PC-3 (cell line): Measurements from ENCODE around the gene MRPL24. TPM values are rescaled to one million over a fixed set of nuclear protein-coding genes. Genes with fewer than 3 reads are reported as not detected.

ENCODE experiments used
- ATAC-seq: fragments of 200-7000 bp; cut with Tn5 transposase; 2 replicates; pipeline ENCODE4 v1.9.1; 2020; ENCODE audit warnings: mild to moderate bottlenecking, moderate library complexity
- BruUV-seq: library from RNA; stranded (reverse); fragments of 400-500 nt; replicated peaks from 2 replicates; lab custom pipeline; 2021; lab: Mats Ljungman, UMichigan
- CTCF ChIA-PET: fragments of 300-600 bp; sonication (Branson Sonifier 250); formaldehyde crosslinking; loops from one replicate; lab custom pipeline; 2022; ENCODE audit warnings: antibody characterized with exemption; lab: Charles Lee
- POLR2A ChIA-PET: fragments of 300-600 bp; sonication (Branson Sonifier 250); formaldehyde crosslinking; loops from one replicate; lab custom pipeline; 2022; ENCODE audit warnings: antibody characterized with exemption; ENCODE audit not compliant: unreplicated experiment; lab: Charles Lee
- DNase-seq: peaks from one replicate; pipeline ENCODE4 v3.0.0-alpha.2; 2015
- H2AFZ ChIP-seq: fragments of 300-600 bp; sonication (generic); 2 replicates; pipeline ENCODE4 v1.6.0; 2016; ENCODE audit warnings: antibody characterized with exemption, low read length
- H3F3A ChIP-seq: fragments of 300-600 bp; sonication (generic); one replicate; pipeline ENCODE4 v1.6.0; 2017; ENCODE audit warnings: antibody characterized with exemption, low read length, control low read depth, mild to moderate bottlenecking; ENCODE audit not compliant: unreplicated experiment
- H3K27ac ChIP-seq: fragments of 300-600 bp; sonication (generic); 2 replicates; pipeline ENCODE4 v1.5.1; 2016; ENCODE audit warnings: mild to moderate bottlenecking, low read length
- H3K27me3 ChIP-seq: fragments of 300-600 bp; sonication (generic); 2 replicates; pipeline ENCODE4 v1.6.1; 2016; ENCODE audit warnings: low read length, mixed read lengths
- H3K36me3 ChIP-seq: fragments of 300-600 bp; sonication (generic); 2 replicates; pipeline ENCODE4 v1.6.1; 2016; ENCODE audit warnings: low read depth, mixed run types, low read length, mixed read lengths
- H3K4me1 ChIP-seq: fragments of 300-600 bp; sonication (generic); 2 replicates; pipeline ENCODE4 v1.5.1; 2016; ENCODE audit warnings: low read length; ENCODE audit not compliant: insufficient read depth
- H3K4me2 ChIP-seq: fragments of 300-600 bp; sonication (generic); 2 replicates; pipeline ENCODE4 v1.6.0; 2016; ENCODE audit warnings: low read length
- H3K4me3 ChIP-seq: fragments of 300-600 bp; sonication (generic); 2 replicates; pipeline ENCODE4 v1.5.1; 2016; ENCODE audit warnings: mild to moderate bottlenecking, low read length, mixed read lengths
- H3K79me2 ChIP-seq: fragments of 300-600 bp; sonication (generic); 2 replicates; pipeline ENCODE4 v1.6.1; 2017; ENCODE audit warnings: low read length, mixed read lengths
- H3K9ac ChIP-seq: fragments of 300-600 bp; sonication (generic); 2 replicates; pipeline ENCODE4 v1.6.0; 2016; ENCODE audit warnings: mild to moderate bottlenecking, low read length
- H3K9me2 ChIP-seq: fragments of 300-600 bp; sonication (generic); replicated peaks from 2 replicates; pipeline ENCODE4 v1.6.1; 2016; ENCODE audit warnings: mixed run types, low read length, mixed read lengths
- H3K9me3 ChIP-seq: fragments of 300-600 bp; sonication (generic); 2 replicates; pipeline ENCODE4 v1.6.1; 2016; ENCODE audit warnings: low read length, mixed read lengths
- H4K20me1 ChIP-seq: fragments of 300-600 bp; sonication (generic); 2 replicates; pipeline ENCODE4 v1.6.1; 2016; ENCODE audit warnings: low read length, mixed read lengths
- EZH2 ChIP-seq: fragments of 300-600 bp; sonication (generic); IDR thresholded peaks from one replicate; pipeline ENCODE4 v1.6.1; 2017; ENCODE audit warnings: antibody characterized with exemption, mild to moderate bottlenecking, low read length; ENCODE audit not compliant: unreplicated experiment
- EZH2phosphoT487 ChIP-seq: fragments of 300-600 bp; sonication (generic); IDR thresholded peaks from 2 replicates; pipeline ENCODE4 v1.6.1; 2018; ENCODE audit warnings: mild to moderate bottlenecking, antibody characterized with exemption, low read length, borderline replicate concordance
- intact Hi-C: fragments of 100-400 bp; cut with micrococcal nuclease; formaldehyde crosslinking; loops from 2 replicates; pipeline ENCODE4 v1.9.0; 2023
- total RNA-seq: library from RNA; depleted of rRNA; stranded (reverse); fragments of >200 nt; gene quantifications from 2 replicates; pipeline ENCODE4 v1.2.3, GENCODE V29; 2014
- TF ChIP-seq, protein P1 (sequence below): fragments of 300-600 bp; sonication (generic); conservative IDR thresholded peaks from 2 replicates; pipeline ENCODE4 v1.5.1; 2017; ENCODE audit warnings: antibody characterized with exemption, low read depth, mild to moderate bottlenecking, low read length

Gene MRPL24
- total RNA-seq, 1 experiment from 2014 or later, result 275 TPM

DNA sequence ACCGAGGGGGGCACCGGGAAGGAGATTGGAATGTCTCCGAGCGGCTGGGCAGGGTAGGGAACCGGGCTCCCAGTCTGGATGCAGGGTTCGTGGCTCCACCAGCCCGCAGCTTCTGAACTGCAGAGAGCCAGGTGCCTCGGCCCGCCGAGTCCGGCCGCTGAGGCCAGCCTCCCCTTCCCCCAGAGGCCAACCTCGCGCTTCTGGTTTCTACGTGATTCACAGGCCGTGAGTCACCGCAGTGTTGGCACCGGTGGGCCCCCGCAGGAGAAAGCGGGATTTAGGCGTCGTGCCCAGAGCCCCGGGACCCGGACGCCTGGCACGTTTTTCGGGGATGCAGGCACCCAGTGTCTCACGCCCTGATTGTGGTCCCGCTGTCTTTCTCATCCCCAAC is 36.0 kb downstream of the MRPL24 start:
- Histone ChIP-seq H3K4me2 (peak overlapping the region; percentile 98), H3K9me2 (no peaks in the 10 kb centered on the region), H3K4me1 (peaks cover 50% of the 10 kb centered on the region), H3K36me3 (no peaks in the 10 kb centered on the region; the same call in 1 of the 2 replicates), H3K9ac (peak overlapping the region; percentile 63), H3K9me3 (no peaks in the 10 kb centered on the region), H3K79me2 (peaks cover 17% of the 10 kb centered on the region), H4K20me1 (no peaks in the 10 kb centered on the region), H3F3A (no peaks in the 10 kb centered on the region), H3K27ac (peak overlapping the region; percentile 48), H2AFZ (peak overlapping the region; percentile 83), H3K4me3 (peak overlapping the region; percentile 71), H3K27me3 (no peaks in the 10 kb centered on the region)
- BruUV-seq, result TSS peak; percentile 57
- DNase-seq (peak; percentile 93), ATAC-seq (peak; percentile 42)
- ChIA-PET CTCF (interaction anchor here (0.7 to 3.7 kb wide), 2 partner anchors 15 to 111 kb away, joined by 3 to 84 read pairs; no protein-coding TSS in a partner anchor), POLR2A (interaction anchor here (0.6 to 0.7 kb wide), 2 partner anchors 28 to 43 kb away, joined by 3 to 4 read pairs; no protein-coding TSS in a partner anchor)
- intact Hi-C loops, result loop anchor here (1.0 kb wide), 1 partner anchor 16 kb away; no protein-coding TSS in a partner anchor
- TF ChIP-seq EZH2 (no peak), EZH2phosphoT487 (no peak)
- TF ChIP-seq, protein P1, sequence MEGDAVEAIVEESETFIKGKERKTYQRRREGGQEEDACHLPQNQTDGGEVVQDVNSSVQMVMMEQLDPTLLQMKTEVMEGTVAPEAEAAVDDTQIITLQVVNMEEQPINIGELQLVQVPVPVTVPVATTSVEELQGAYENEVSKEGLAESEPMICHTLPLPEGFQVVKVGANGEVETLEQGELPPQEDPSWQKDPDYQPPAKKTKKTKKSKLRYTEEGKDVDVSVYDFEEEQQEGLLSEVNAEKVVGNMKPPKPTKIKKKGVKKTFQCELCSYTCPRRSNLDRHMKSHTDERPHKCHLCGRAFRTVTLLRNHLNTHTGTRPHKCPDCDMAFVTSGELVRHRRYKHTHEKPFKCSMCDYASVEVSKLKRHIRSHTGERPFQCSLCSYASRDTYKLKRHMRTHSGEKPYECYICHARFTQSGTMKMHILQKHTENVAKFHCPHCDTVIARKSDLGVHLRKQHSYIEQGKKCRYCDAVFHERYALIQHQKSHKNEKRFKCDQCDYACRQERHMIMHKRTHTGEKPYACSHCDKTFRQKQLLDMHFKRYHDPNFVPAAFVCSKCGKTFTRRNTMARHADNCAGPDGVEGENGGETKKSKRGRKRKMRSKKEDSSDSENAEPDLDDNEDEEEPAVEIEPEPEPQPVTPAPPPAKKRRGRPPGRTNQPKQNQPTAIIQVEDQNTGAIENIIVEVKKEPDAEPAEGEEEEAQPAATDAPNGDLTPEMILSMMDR, result no peak

DNA sequence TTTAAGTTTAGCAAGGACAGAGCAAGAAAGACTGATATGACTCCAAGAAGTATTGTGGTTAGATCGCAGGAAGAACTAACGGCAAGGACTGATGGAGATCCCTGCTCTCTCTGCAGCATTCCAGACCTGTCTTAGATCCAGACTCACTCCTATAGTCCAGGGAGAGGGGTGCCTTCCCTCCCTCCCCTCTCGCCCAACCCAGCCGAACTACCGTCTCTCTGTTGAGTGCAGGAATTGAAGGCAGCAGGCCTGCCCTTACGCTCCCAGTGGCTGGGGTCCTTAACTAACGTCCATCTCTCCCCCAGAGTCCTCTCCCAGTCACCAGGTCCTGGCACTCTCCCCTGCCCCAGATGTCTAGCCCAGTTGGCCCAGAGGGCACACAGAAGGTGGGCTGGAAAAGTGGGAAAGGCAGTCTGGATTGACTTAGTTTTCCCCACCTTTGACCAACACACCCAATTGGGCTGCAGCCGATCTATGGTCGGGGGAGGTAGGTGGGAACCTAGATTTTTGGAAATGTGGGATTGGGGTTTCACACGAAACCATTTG is 36.6 kb downstream of the MRPL24 start:
- no peak for TF ChIP-seq EZH2
- no peak for TF ChIP-seq EZH2phosphoT487
- TF ChIP-seq, protein P1, result no peak
- Histone ChIP-seq H3K9me2 (no peaks in the 10 kb centered on the region), H3K4me1 (peaks cover 43% of the 10 kb centered on the region), H3K9ac (peak overlapping the region; percentile 63), H3K27ac (0 out of 2 replicates have a peak overlapping the region, but pooled peaks have one; percentile 48), H3K9me3 (no peaks in the 10 kb centered on the region), H3K27me3 (no peaks in the 10 kb centered on the region), H3K36me3 (no peaks in the 10 kb centered on the region; the same call in 1 of the 2 replicates), H4K20me1 (no peaks in the 10 kb centered on the region), H3K4me3 (peak overlapping the region; percentile 71), H3K4me2 (peak overlapping the region; percentile 98), H2AFZ (peak overlapping the region; percentile 83; the same call in 1 of the 2 replicates), H3K79me2 (peaks cover 17% of the 10 kb centered on the region), H3F3A (no peaks in the 10 kb centered on the region)
- intact Hi-C loops, result no loop called here
- DNase-seq (no peak), ATAC-seq (no peak)
- ChIA-PET POLR2A (interaction anchor here (0.6 kb wide), 1 partner anchor 27 kb away, joined by 3 read pairs; no protein-coding TSS in a partner anchor), CTCF (interaction anchor here (0.7 to 3.7 kb wide), 3 partner anchors 14 to 110 kb away, joined by 3 to 84 read pairs (median 13); no protein-coding TSS in a partner anchor)
- BruUV-seq, result no TSS peak
